A673 (cell line): ENCODE results near the gene MYPN. TPM values are rescaled to one million over a fixed set of nuclear protein-coding genes. Genes with fewer than 3 reads are reported as not detected.

ENCODE experiments used
- BruUV-seq: library from RNA; stranded (reverse); fragments of 400-500 nt; replicated peaks from 2 replicates; lab custom pipeline; 2021; lab: Mats Ljungman, UMichigan
- CTCF ChIA-PET: fragments of 300-600 bp; sonication (Branson Sonifier 250); formaldehyde crosslinking; loops from one replicate; lab custom pipeline; 2022; ENCODE audit warnings: antibody characterized with exemption; lab: Charles Lee
- POLR2A ChIA-PET: fragments of 300-600 bp; sonication (Branson Sonifier 250); formaldehyde crosslinking; loops from one replicate; lab custom pipeline; 2022; ENCODE audit warnings: antibody characterized with exemption; ENCODE audit not compliant: low non-redundant PET; lab: Charles Lee
- DNase-seq: peaks from one replicate; pipeline ENCODE4 v3.0.0-alpha.2; 2015; ENCODE audit warnings: low spot score
- H3K27ac ChIP-seq: fragments of 200-600 bp; sonication (generic); 2 replicates; pipeline ENCODE4 v1.5.1; 2016; ENCODE audit warnings: mixed run types, low read depth, mild to moderate bottlenecking, mixed read lengths, antibody characterized with exemption, low read length; ENCODE audit not compliant: poor library complexity, severe bottlenecking
- H3K27me3 ChIP-seq: fragments of 200-600 bp; sonication (generic); replicated peaks from 2 replicates; pipeline ENCODE4 v1.6.1; 2017; ENCODE audit warnings: mixed run types, low read depth, mild to moderate bottlenecking, mixed read lengths, antibody characterized with exemption, low read length; ENCODE audit not compliant: insufficient read depth, poor library complexity
- H3K36me3 ChIP-seq: fragments of 200-600 bp; sonication (generic); 2 replicates; pipeline ENCODE4 v1.6.1; 2016; ENCODE audit warnings: mixed run types, mild to moderate bottlenecking, mixed read lengths, antibody characterized with exemption, low read length; ENCODE audit not compliant: insufficient read depth, poor library complexity, severe bottlenecking
- H3K4me1 ChIP-seq: fragments of 200-600 bp; sonication (generic); 2 replicates; pipeline ENCODE4 v1.6.1; 2017; ENCODE audit warnings: mixed run types, mild to moderate bottlenecking, mixed read lengths, antibody characterized with exemption, low read length; ENCODE audit not compliant: insufficient read depth, poor library complexity, severe bottlenecking
- H3K4me3 ChIP-seq: fragments of 200-600 bp; sonication (generic); 2 replicates; pipeline ENCODE4 v1.5.1; 2016; ENCODE audit warnings: low read depth, mixed run types, mild to moderate bottlenecking, mixed read lengths, low read length; ENCODE audit not compliant: poor library complexity, severe bottlenecking
- H3K9me3 ChIP-seq: fragments of 200-600 bp; sonication (generic); 2 replicates; pipeline ENCODE4 v1.6.1; 2016; ENCODE audit warnings: mixed run types, low read depth, mild to moderate bottlenecking, mixed read lengths, antibody characterized with exemption, low read length; ENCODE audit not compliant: poor library complexity, severe bottlenecking
- CTCF ChIP-seq: fragments of 300-800, 200-600 bp; sonication (generic); conservative IDR thresholded peaks from 2 replicates; pipeline ENCODE4 v1.5.1; 2017; ENCODE audit warnings: low read depth, mild to moderate bottlenecking, antibody characterized with exemption, low read length, moderate library complexity, mixed read lengths
- EZH2 ChIP-seq: fragments of 200-600 bp; sonication (generic); IDR thresholded peaks from 2 replicates; pipeline ENCODE4 v1.6.1; 2017; ENCODE audit warnings: borderline replicate concordance, low read depth, mild to moderate bottlenecking, mixed read lengths, antibody characterized with exemption, low read length; ENCODE audit not compliant: poor library complexity, severe bottlenecking
- intact Hi-C: fragments of 100-400 bp; cut with micrococcal nuclease; formaldehyde crosslinking; loops from one replicate; pipeline ENCODE4 v1.10.0; 2022; ENCODE audit not compliant: unreplicated experiment
- total RNA-seq: library from RNA; stranded (reverse); gene quantifications from 2 replicates; pipeline ENCODE4 v1.2.3, GENCODE V29; 2021

The MYPN gene
- total RNA-seq, 1 experiment from 2014 or later: 1.7 TPM

- no peaks in the 10 kb centered on the region for H3K27me3 ChIP-seq
- no peak for DNase-seq
- H3K36me3 ChIP-seq: no peaks in the 10 kb centered on the region
- intact Hi-C loops: no loop called here
- ChIA-PET CTCF (interaction anchor here (1.0 kb wide), 1 partner anchor 10 kb away, joined by 3 read pairs; no protein-coding TSS in a partner anchor), POLR2A (no interaction called here)
- no TSS peak for BruUV-seq
- no peak for TF ChIP-seq EZH2
- no peak for TF ChIP-seq CTCF
- peaks cover 15% of the 10 kb centered on the region for H3K4me1 ChIP-seq
- H3K4me3 ChIP-seq: no peak overlapping the region
- H3K27ac ChIP-seq: no peak overlapping the region
- H3K9me3 ChIP-seq: no peaks in the 10 kb centered on the region
These were observed 16.8 kb upstream of the MYPN start for GRCh38 chr10:68092512-68092911.

GRCh38 chr10:68095153-68095552 lies 14.1 kb upstream of the MYPN start:
- no peak overlapping the region for H3K27ac ChIP-seq
- intact Hi-C loops: no loop called here
- TF ChIP-seq EZH2: no peak
- no peak for TF ChIP-seq CTCF
- peaks cover 12% of the 10 kb centered on the region for H3K4me1 ChIP-seq
- H3K9me3 ChIP-seq: no peaks in the 10 kb centered on the region
- no peaks in the 10 kb centered on the region for H3K36me3 ChIP-seq
- no peaks in the 10 kb centered on the region for H3K27me3 ChIP-seq
- H3K4me3 ChIP-seq: no peak overlapping the region
- POLR2A ChIA-PET: no interaction called here
- CTCF ChIA-PET: no interaction called here
- DNase-seq: no peak
- no TSS peak for BruUV-seq

GRCh38 chr10:68096913-68097516 lies 12.3 kb upstream of the MYPN start:
- BruUV-seq: no TSS peak
- CTCF ChIA-PET: no interaction called here
- Histone ChIP-seq H3K4me1 (peaks cover 15% of the 10 kb centered on the region), H3K27me3 (no peaks in the 10 kb centered on the region), H3K9me3 (no peaks in the 10 kb centered on the region), H3K27ac (no peak overlapping the region), H3K4me3 (no peak overlapping the region), H3K36me3 (no peaks in the 10 kb centered on the region)
- POLR2A ChIA-PET: no interaction called here
- intact Hi-C loops: no loop called here
- peak; percentile 74 for DNase-seq
- no peak for TF ChIP-seq CTCF
